PC-3 (cell line): ENCODE measurements around the gene AUTS2. TPM values are rescaled to one million over a fixed set of nuclear protein-coding genes. Genes with fewer than 3 reads are reported as not detected.

Experiments used
- ATAC-seq: fragments of 200-7000 bp; cut with Tn5 transposase; 2 replicates; pipeline ENCODE4 v1.9.1; 2020; ENCODE audit warnings: mild to moderate bottlenecking, moderate library complexity
- BruUV-seq: library from RNA; stranded (reverse); fragments of 400-500 nt; replicated peaks from 2 replicates; lab custom pipeline; 2021; lab: Mats Ljungman, UMichigan
- CTCF ChIA-PET: fragments of 300-600 bp; sonication (Branson Sonifier 250); formaldehyde crosslinking; loops from one replicate; lab custom pipeline; 2022; ENCODE audit warnings: antibody characterized with exemption; lab: Charles Lee
- POLR2A ChIA-PET: fragments of 300-600 bp; sonication (Branson Sonifier 250); formaldehyde crosslinking; loops from one replicate; lab custom pipeline; 2022; ENCODE audit warnings: antibody characterized with exemption; ENCODE audit not compliant: unreplicated experiment; lab: Charles Lee
- DNase-seq: peaks from one replicate; pipeline ENCODE4 v3.0.0-alpha.2; 2015
- H2AFZ ChIP-seq: fragments of 300-600 bp; sonication (generic); 2 replicates; pipeline ENCODE4 v1.6.0; 2016; ENCODE audit warnings: antibody characterized with exemption, low read length
- H3F3A ChIP-seq: fragments of 300-600 bp; sonication (generic); one replicate; pipeline ENCODE4 v1.6.0; 2017; ENCODE audit warnings: antibody characterized with exemption, low read length, control low read depth, mild to moderate bottlenecking; ENCODE audit not compliant: unreplicated experiment
- H3K27ac ChIP-seq: fragments of 300-600 bp; sonication (generic); 2 replicates; pipeline ENCODE4 v1.5.1; 2016; ENCODE audit warnings: mild to moderate bottlenecking, low read length
- H3K27me3 ChIP-seq: fragments of 300-600 bp; sonication (generic); 2 replicates; pipeline ENCODE4 v1.6.1; 2016; ENCODE audit warnings: low read length, mixed read lengths
- H3K36me3 ChIP-seq: fragments of 300-600 bp; sonication (generic); 2 replicates; pipeline ENCODE4 v1.6.1; 2016; ENCODE audit warnings: low read depth, mixed run types, low read length, mixed read lengths
- H3K4me1 ChIP-seq: fragments of 300-600 bp; sonication (generic); 2 replicates; pipeline ENCODE4 v1.5.1; 2016; ENCODE audit warnings: low read length; ENCODE audit not compliant: insufficient read depth
- H3K4me2 ChIP-seq: fragments of 300-600 bp; sonication (generic); 2 replicates; pipeline ENCODE4 v1.6.0; 2016; ENCODE audit warnings: low read length
- H3K4me3 ChIP-seq: fragments of 300-600 bp; sonication (generic); 2 replicates; pipeline ENCODE4 v1.5.1; 2016; ENCODE audit warnings: mild to moderate bottlenecking, low read length, mixed read lengths
- H3K79me2 ChIP-seq: fragments of 300-600 bp; sonication (generic); 2 replicates; pipeline ENCODE4 v1.6.1; 2017; ENCODE audit warnings: low read length, mixed read lengths
- H3K9ac ChIP-seq: fragments of 300-600 bp; sonication (generic); 2 replicates; pipeline ENCODE4 v1.6.0; 2016; ENCODE audit warnings: mild to moderate bottlenecking, low read length
- H3K9me2 ChIP-seq: fragments of 300-600 bp; sonication (generic); replicated peaks from 2 replicates; pipeline ENCODE4 v1.6.1; 2016; ENCODE audit warnings: mixed run types, low read length, mixed read lengths
- H3K9me3 ChIP-seq: fragments of 300-600 bp; sonication (generic); 2 replicates; pipeline ENCODE4 v1.6.1; 2016; ENCODE audit warnings: low read length, mixed read lengths
- H4K20me1 ChIP-seq: fragments of 300-600 bp; sonication (generic); 2 replicates; pipeline ENCODE4 v1.6.1; 2016; ENCODE audit warnings: low read length, mixed read lengths
- EZH2 ChIP-seq: fragments of 300-600 bp; sonication (generic); IDR thresholded peaks from one replicate; pipeline ENCODE4 v1.6.1; 2017; ENCODE audit warnings: antibody characterized with exemption, mild to moderate bottlenecking, low read length; ENCODE audit not compliant: unreplicated experiment
- EZH2phosphoT487 ChIP-seq: fragments of 300-600 bp; sonication (generic); IDR thresholded peaks from 2 replicates; pipeline ENCODE4 v1.6.1; 2018; ENCODE audit warnings: mild to moderate bottlenecking, antibody characterized with exemption, low read length, borderline replicate concordance
- intact Hi-C: fragments of 100-400 bp; cut with micrococcal nuclease; formaldehyde crosslinking; loops from 2 replicates; pipeline ENCODE4 v1.9.0; 2023
- total RNA-seq: library from RNA; depleted of rRNA; stranded (reverse); fragments of >200 nt; gene quantifications from 2 replicates; pipeline ENCODE4 v1.2.3, GENCODE V29; 2014
- TF ChIP-seq, protein P1 (sequence below): fragments of 300-600 bp; sonication (generic); conservative IDR thresholded peaks from 2 replicates; pipeline ENCODE4 v1.5.1; 2017; ENCODE audit warnings: antibody characterized with exemption, low read depth, mild to moderate bottlenecking, low read length

AUTS2 gene
- total RNA-seq, 1 experiment from 2014 or later = not detected

- Histone ChIP-seq H3K9ac (no peak overlapping the region), H3K79me2 (no peaks in the 10 kb centered on the region), H3K4me1 (no peaks in the 10 kb centered on the region), H3K36me3 (no peaks in the 10 kb centered on the region), H2AFZ (no peak overlapping the region), H3K27ac (no peak overlapping the region), H3K27me3 (no peaks in the 10 kb centered on the region), H3F3A (no peaks in the 10 kb centered on the region), H3K4me2 (no peak overlapping the region), H3K9me3 (0 out of 2 replicates have a peak, but pooled peaks cover 3% of the 10 kb centered on the region), H4K20me1 (no peaks in the 10 kb centered on the region), H3K9me2 (no peaks in the 10 kb centered on the region), H3K4me3 (no peak overlapping the region)
- TF ChIP-seq EZH2 = no peak
- TF ChIP-seq EZH2phosphoT487 = no peak
- TF ChIP-seq, protein P1, sequence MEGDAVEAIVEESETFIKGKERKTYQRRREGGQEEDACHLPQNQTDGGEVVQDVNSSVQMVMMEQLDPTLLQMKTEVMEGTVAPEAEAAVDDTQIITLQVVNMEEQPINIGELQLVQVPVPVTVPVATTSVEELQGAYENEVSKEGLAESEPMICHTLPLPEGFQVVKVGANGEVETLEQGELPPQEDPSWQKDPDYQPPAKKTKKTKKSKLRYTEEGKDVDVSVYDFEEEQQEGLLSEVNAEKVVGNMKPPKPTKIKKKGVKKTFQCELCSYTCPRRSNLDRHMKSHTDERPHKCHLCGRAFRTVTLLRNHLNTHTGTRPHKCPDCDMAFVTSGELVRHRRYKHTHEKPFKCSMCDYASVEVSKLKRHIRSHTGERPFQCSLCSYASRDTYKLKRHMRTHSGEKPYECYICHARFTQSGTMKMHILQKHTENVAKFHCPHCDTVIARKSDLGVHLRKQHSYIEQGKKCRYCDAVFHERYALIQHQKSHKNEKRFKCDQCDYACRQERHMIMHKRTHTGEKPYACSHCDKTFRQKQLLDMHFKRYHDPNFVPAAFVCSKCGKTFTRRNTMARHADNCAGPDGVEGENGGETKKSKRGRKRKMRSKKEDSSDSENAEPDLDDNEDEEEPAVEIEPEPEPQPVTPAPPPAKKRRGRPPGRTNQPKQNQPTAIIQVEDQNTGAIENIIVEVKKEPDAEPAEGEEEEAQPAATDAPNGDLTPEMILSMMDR = no peak
- POLR2A ChIA-PET = no interaction called here
- no TSS peak for BruUV-seq
- CTCF ChIA-PET = no interaction called here
- DNase-seq = no peak
- intact Hi-C loops = no loop called here
- ATAC-seq = no peak
Measured at GRCh38 chr7:70486977-70487376, 888.7 kb downstream of the AUTS2 start.

- intact Hi-C loops = no loop called here
- Histone ChIP-seq H3K4me1 (no peaks in the 10 kb centered on the region), H3K36me3 (no peaks in the 10 kb centered on the region), H3K9me3 (0 out of 2 replicates have a peak, but pooled peaks cover 3% of the 10 kb centered on the region), H3F3A (no peaks in the 10 kb centered on the region), H3K9me2 (no peaks in the 10 kb centered on the region), H2AFZ (no peak overlapping the region), H3K27ac (no peak overlapping the region), H3K9ac (no peak overlapping the region), H4K20me1 (no peaks in the 10 kb centered on the region), H3K79me2 (no peaks in the 10 kb centered on the region), H3K27me3 (no peaks in the 10 kb centered on the region), H3K4me3 (no peak overlapping the region), H3K4me2 (no peak overlapping the region)
- BruUV-seq = no TSS peak
- DNase-seq (no peak), ATAC-seq (no peak)
- CTCF ChIA-PET = no interaction called here
- no peak for TF ChIP-seq EZH2
- no peak for TF ChIP-seq EZH2phosphoT487
- TF ChIP-seq, protein P1 = no peak
- POLR2A ChIA-PET = no interaction called here
Measured at GRCh38 chr7:70487428-70487827, 889.2 kb downstream of the AUTS2 start.

DNA sequence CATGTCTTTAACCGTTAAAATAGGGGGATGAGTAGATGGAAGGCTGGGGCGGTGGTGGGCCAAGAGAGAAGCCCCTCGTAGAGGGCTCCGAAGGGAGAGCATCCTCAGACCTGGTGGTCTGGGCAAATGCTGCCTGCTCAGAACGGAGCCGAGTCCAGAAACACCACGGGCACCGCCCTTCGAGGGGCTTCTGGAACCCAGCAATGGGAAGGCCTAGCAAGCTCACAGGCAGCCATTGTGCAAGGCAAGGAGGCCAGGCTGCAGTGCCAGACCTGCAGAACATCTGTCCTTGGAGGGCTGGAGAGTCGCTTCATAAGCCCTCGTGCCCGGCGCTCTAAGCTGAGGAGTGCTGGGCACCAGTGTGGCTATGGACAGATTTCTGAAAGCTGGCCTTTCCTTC is 889.6 kb downstream of the AUTS2 start:
- Histone ChIP-seq H3K79me2 (no peaks in the 10 kb centered on the region), H3K36me3 (no peaks in the 10 kb centered on the region), H3K27ac (no peak overlapping the region), H3K4me2 (no peak overlapping the region), H3K27me3 (no peaks in the 10 kb centered on the region), H3F3A (no peaks in the 10 kb centered on the region), H3K4me1 (no peaks in the 10 kb centered on the region), H3K9me3 (0 out of 2 replicates have a peak, but pooled peaks cover 3% of the 10 kb centered on the region), H3K4me3 (no peak overlapping the region), H3K9ac (no peak overlapping the region), H2AFZ (no peak overlapping the region), H3K9me2 (no peaks in the 10 kb centered on the region), H4K20me1 (no peaks in the 10 kb centered on the region)
- no peak for ATAC-seq
- POLR2A ChIA-PET = no interaction called here
- DNase-seq = no peak
- CTCF ChIA-PET = no interaction called here
- no TSS peak for BruUV-seq
- intact Hi-C loops = no loop called here
- TF ChIP-seq EZH2 (no peak), EZH2phosphoT487 (no peak)
- TF ChIP-seq, protein P1 = no peak
